Activated CD8-positive, alpha-beta memory T cell treated with anti-CD3 and anti-CD28 coated beads, Interleukin-2, amount 10 ng/mL, durations not matched to agents 7 days and 5 days (primary cell): ENCODE results near the gene FAHD1. TPM values are rescaled to one million over a fixed set of nuclear protein-coding genes. Genes with fewer than 3 reads are reported as not detected.
A peak's percentile ranks its signal among the peaks of the same experiment; 100 is the strongest.
"Not testable (repeated sequence)": the region's sequence is repeated elsewhere in the genome, so short reads cannot be mapped to it uniquely, and the experiment has no call there.

Source experiments
- ATAC-seq: fragments of 150-1000 bp; cut with Tn5 transposase; one replicate; pipeline ENCODE4 v1.10.0; 2021; ENCODE audit warnings: moderate library complexity
- CTCF ChIA-PET: fragments of 350-600 bp; sonication (Branson Sonifier 250); formaldehyde crosslinking; loops from one replicate; lab custom pipeline; 2021; ENCODE audit warnings: antibody characterized with exemption; lab: Charles Lee
- DNase-seq: peaks from one replicate; pipeline ENCODE4 v3.0.0-alpha.2; 2020
- H3K27ac Mint-ChIP-seq: one replicate; pipeline ENCODE4 v1.8.0; 2021; ENCODE audit warnings: mild to moderate bottlenecking, mixed read lengths
- H3K27me3 Mint-ChIP-seq: one replicate; pipeline ENCODE4 v1.8.0; 2021; ENCODE audit warnings: mixed read lengths
- H3K36me3 Mint-ChIP-seq: one replicate; pipeline ENCODE4 v1.8.0; 2021; ENCODE audit warnings: mild to moderate bottlenecking, mixed read lengths
- H3K4me1 Mint-ChIP-seq: one replicate; pipeline ENCODE4 v1.8.0; 2021; ENCODE audit warnings: mixed read lengths
- H3K4me3 Mint-ChIP-seq: one replicate; pipeline ENCODE4 v1.8.0; 2021; ENCODE audit warnings: mild to moderate bottlenecking, moderate library complexity, mixed read lengths
- H3K9me3 Mint-ChIP-seq: one replicate; pipeline ENCODE4 v1.8.0; 2022; ENCODE audit warnings: low read depth, mixed read lengths
- total RNA-seq, 2 experiments: library from RNA; stranded (reverse); gene quantifications; one replicate each; pipeline ENCODE4 v1.2.3, GENCODE V29; 2021

The FAHD1 gene
- total RNA-seq, 2 experiments from 2014 or later, result 11.3 to 12.9 TPM

GRCh38 chr16:1858189-1858865 lies 31.3 kb downstream of the FAHD1 start:
- no peak for ATAC-seq
- Mint-ChIP-seq H3K9me3 (no peaks in the 10 kb centered on the region), H3K4me3 (no peak overlapping the region), H3K36me3 (no peaks in the 10 kb centered on the region), H3K27ac (no peak overlapping the region), H3K27me3 (peaks cover 40% of the 10 kb centered on the region), H3K4me1 (peaks cover 13% of the 10 kb centered on the region)
- DNase-seq, result no peak
- CTCF ChIA-PET, result interaction anchor here (2.3 kb wide), 1 partner anchor 71 kb away, joined by 11 read pairs; no protein-coding TSS in a partner anchor

- H3K4me1 Mint-ChIP-seq, result peaks cover 11% of the 10 kb centered on the region
- no peak for ATAC-seq
- H3K36me3 Mint-ChIP-seq, result no peaks in the 10 kb centered on the region
- no peak overlapping the region for H3K27ac Mint-ChIP-seq
- peaks cover 46% of the 10 kb centered on the region for H3K27me3 Mint-ChIP-seq
- H3K9me3 Mint-ChIP-seq, result no peaks in the 10 kb centered on the region
- CTCF ChIA-PET, result no interaction called here
- H3K4me3 Mint-ChIP-seq, result no peak overlapping the region
- no peak for DNase-seq
Observed at GRCh38 chr16:1859650-1860049, 32.6 kb downstream of the FAHD1 start.

GRCh38 chr16:1861730-1862129 lies 34.7 kb downstream of the FAHD1 start:
- CTCF ChIA-PET, result interaction anchor here (1.2 to 1.8 kb wide), 5 partner anchors 9 to 79 kb away, joined by 4 to 8 read pairs (median 5); no protein-coding TSS in a partner anchor
- Mint-ChIP-seq H3K4me3 (no peak overlapping the region), H3K27me3 (peaks cover 57% of the 10 kb centered on the region), H3K36me3 (no peaks in the 10 kb centered on the region), H3K27ac (no peak overlapping the region), H3K9me3 (no peaks in the 10 kb centered on the region), H3K4me1 (peaks cover 4% of the 10 kb centered on the region)
- DNase-seq (no peak), ATAC-seq (no peak)

GRCh38 chr16:1862394-1862793 lies 35.4 kb downstream of the FAHD1 start:
- no peak for DNase-seq
- H3K36me3 Mint-ChIP-seq, result no peaks in the 10 kb centered on the region
- no peak for ATAC-seq
- H3K4me1 Mint-ChIP-seq, result peaks cover 4% of the 10 kb centered on the region
- no peaks in the 10 kb centered on the region for H3K9me3 Mint-ChIP-seq
- H3K4me3 Mint-ChIP-seq, result no peak overlapping the region
- H3K27me3 Mint-ChIP-seq, result peaks cover 53% of the 10 kb centered on the region
- CTCF ChIA-PET, result interaction anchor here (1.1 to 1.8 kb wide), 7 partner anchors 9 to 142 kb away, joined by 4 to 8 read pairs (median 5); no protein-coding TSS in a partner anchor
- no peak overlapping the region for H3K27ac Mint-ChIP-seq

- peaks cover 41% of the 10 kb centered on the region for H3K27me3 Mint-ChIP-seq
- ATAC-seq (peak; percentile 27), DNase-seq (no peak)
- H3K4me1 Mint-ChIP-seq, result peaks cover 4% of the 10 kb centered on the region
- H3K9me3 Mint-ChIP-seq, result no peaks in the 10 kb centered on the region
- H3K27ac Mint-ChIP-seq, result no peak overlapping the region
- CTCF ChIA-PET, result interaction anchor here (0.5 to 3.4 kb wide), 9 partner anchors 13 to 1980 kb away, joined by 3 to 24 read pairs (median 4); partner anchors contain the start of gene RPS2
- no peak overlapping the region for H3K4me3 Mint-ChIP-seq
- no peaks in the 10 kb centered on the region for H3K36me3 Mint-ChIP-seq
Observed at GRCh38 chr16:1863681-1864460, 36.9 kb downstream of the FAHD1 start.

GRCh38 chr16:1865902-1866690 lies 39.1 kb downstream of the FAHD1 start:
- no peaks in the 10 kb centered on the region for H3K9me3 Mint-ChIP-seq
- H3K27ac Mint-ChIP-seq, result no peak overlapping the region
- no peak for DNase-seq
- H3K4me1 Mint-ChIP-seq, result peaks cover 4% of the 10 kb centered on the region
- H3K4me3 Mint-ChIP-seq, result no peak overlapping the region
- no peak for ATAC-seq
- no peaks in the 10 kb centered on the region for H3K36me3 Mint-ChIP-seq
- H3K27me3 Mint-ChIP-seq, result peaks cover 22% of the 10 kb centered on the region
- CTCF ChIA-PET, result interaction anchor here (0.6 to 3.4 kb wide), 5 partner anchors 9 to 157 kb away, joined by 3 to 24 read pairs (median 3); no protein-coding TSS in a partner anchor

- Mint-ChIP-seq H3K4me1 (peaks cover 4% of the 10 kb centered on the region), H3K4me3 (no peak overlapping the region), H3K36me3 (no peaks in the 10 kb centered on the region), H3K9me3 (no peaks in the 10 kb centered on the region), H3K27me3 (peaks cover 21% of the 10 kb centered on the region), H3K27ac (no peak overlapping the region)
- no peak for ATAC-seq
- CTCF ChIA-PET, result interaction anchor here (1.0 to 1.3 kb wide), 3 partner anchors 8 to 270 kb away, joined by 4 to 5 read pairs (median 5); no protein-coding TSS in a partner anchor
- DNase-seq, result no peak
Observed at GRCh38 chr16:1870365-1871082, 43.5 kb downstream of the FAHD1 start.

- Mint-ChIP-seq H3K27me3 (peaks cover 18% of the 10 kb centered on the region), H3K36me3 (no peaks in the 10 kb centered on the region), H3K4me1 (peaks cover 11% of the 10 kb centered on the region), H3K27ac (no peak within 1 kb of the TSS), H3K9me3 (no peaks in the 10 kb centered on the region), H3K4me3 (no peak within 1 kb of the TSS)
- DNase-seq (no peak), ATAC-seq (peak; percentile 59)
- CTCF ChIA-PET, result interaction anchor here (0.5 to 2.1 kb wide), 5 partner anchors 30 to 268 kb away, joined by 3 to 6 read pairs (median 4); partner anchors contain the start of genes NUBP2 and SPSB3
Observed at GRCh38 chr16:1871974-1872635, 45.1 kb downstream of the FAHD1 start, which contains the start of gene MEIOB. TSS of gene MEIOB (minus strand) at chr16:1872164. CDS start at chr16:1868175, 3,989 bp downstream.

- ATAC-seq (no peak), DNase-seq (no peak)
- CTCF ChIA-PET, result interaction anchor here (0.7 to 2.9 kb wide), 2 partner anchors 8 to 54 kb away, joined by 3 to 9 read pairs; no protein-coding TSS in a partner anchor
- H3K36me3 Mint-ChIP-seq, result no peaks in the 10 kb centered on the region
- no peak overlapping the region for H3K4me3 Mint-ChIP-seq
- H3K27me3 Mint-ChIP-seq, result peaks cover 36% of the 10 kb centered on the region
- H3K9me3 Mint-ChIP-seq, result no peaks in the 10 kb centered on the region
- no peak overlapping the region for H3K27ac Mint-ChIP-seq
- H3K4me1 Mint-ChIP-seq, result peaks cover 15% of the 10 kb centered on the region
Observed at GRCh38 chr16:1874854-1875253, 47.8 kb downstream of the FAHD1 start.

GRCh38 chr16:1876066-1876465 lies 49.1 kb downstream of the FAHD1 start:
- ATAC-seq, H3K27ac Mint-ChIP-seq: not testable (repeated sequence)
- peaks cover 36% of the 10 kb centered on the region for H3K27me3 Mint-ChIP-seq

GRCh38 chr16:1876468-1876867 lies 49.5 kb downstream of the FAHD1 start:
- DNase-seq (peak; percentile 74), ATAC-seq (peak; percentile 94)
- H3K27me3 Mint-ChIP-seq, result peaks cover 36% of the 10 kb centered on the region
- H3K27ac Mint-ChIP-seq, result no peak overlapping the region
- H3K36me3 Mint-ChIP-seq, result no peaks in the 10 kb centered on the region
- no peak overlapping the region for H3K4me3 Mint-ChIP-seq
- H3K4me1 Mint-ChIP-seq, result peaks cover 15% of the 10 kb centered on the region
- no peaks in the 10 kb centered on the region for H3K9me3 Mint-ChIP-seq
- CTCF ChIA-PET, result interaction anchor here (1.1 to 2.9 kb wide), 3 partner anchors 14 to 128 kb away, joined by 3 to 9 read pairs (median 5); no protein-coding TSS in a partner anchor

More at GRCh38 chr16:1876066-1876465, 49.1 kb downstream of the FAHD1 start:
- CTCF ChIA-PET, result interaction anchor here (1.1 to 2.9 kb wide), 3 partner anchors 13 to 128 kb away, joined by 3 to 9 read pairs (median 5); no protein-coding TSS in a partner anchor
- not testable (repeated sequence) for H3K4me3 Mint-ChIP-seq, DNase-seq, H3K36me3 Mint-ChIP-seq, H3K9me3 Mint-ChIP-seq
- peaks cover 15% of the 10 kb centered on the region for H3K4me1 Mint-ChIP-seq
